Neural cell (in vitro differentiated cells): ENCODE results near the gene PALD1. TPM values are rescaled to one million over a fixed set of nuclear protein-coding genes. Genes with fewer than 3 reads are reported as not detected.

Experiments used
- H2AFZ ChIP-seq: fragments of 200-600, 300-800 bp; sonication (generic), shearing (Covaris generic); 2 replicates; pipeline ENCODE4 v1.6.0; 2014; ENCODE audit warnings: low read depth, mild to moderate bottlenecking, antibody characterized with exemption, low read length, moderate library complexity
- H3F3A ChIP-seq: fragments of 200-600 bp; shearing (Covaris generic); 2 replicates; pipeline ENCODE4 v1.6.1; 2016; ENCODE audit warnings: mild to moderate bottlenecking, moderate library complexity, mixed read lengths, antibody characterized with exemption, low read length; ENCODE audit not compliant: insufficient read depth, poor library complexity, severe bottlenecking
- H3K27ac ChIP-seq: fragments of 200-600, 300-800 bp; sonication (generic), shearing (Covaris generic); 2 replicates; pipeline ENCODE4 v1.5.1; 2014; ENCODE audit warnings: mild to moderate bottlenecking, low read length, moderate library complexity
- H3K27me3 ChIP-seq: fragments of 300-800, 200-600 bp; sonication (generic), shearing (Covaris generic); 2 replicates; pipeline ENCODE4 v1.6.0; 2014; ENCODE audit warnings: mild to moderate bottlenecking, low read depth, low read length, moderate library complexity; ENCODE audit not compliant: insufficient read depth
- H3K36me3 ChIP-seq: fragments of 300-800, 200-600 bp; sonication (generic), shearing (Covaris generic); 2 replicates; pipeline ENCODE4 v1.5.1; 2014; ENCODE audit warnings: mild to moderate bottlenecking, antibody characterized with exemption, low read length, moderate library complexity; ENCODE audit not compliant: insufficient read depth
- H3K4me2 ChIP-seq: fragments of 300-800, 200-600 bp; sonication (generic), shearing (Covaris generic); 2 replicates; pipeline ENCODE4 v1.6.0; 2014; ENCODE audit warnings: mild to moderate bottlenecking, low read length
- H3K4me3 ChIP-seq: fragments of 300-800, 200-600 bp; sonication (generic), shearing (Covaris generic); 2 replicates; pipeline ENCODE4 v1.5.1; 2014; ENCODE audit warnings: mild to moderate bottlenecking, low read length, moderate library complexity
- H3K79me2 ChIP-seq: fragments of 200-600 bp; shearing (Covaris generic); replicated peaks from 2 replicates; pipeline ENCODE4 v1.6.0; 2014; ENCODE audit warnings: mild to moderate bottlenecking, low read length, moderate library complexity; ENCODE audit not compliant: insufficient read depth
- H3K9ac ChIP-seq: fragments of 300-800, 200-600 bp; sonication (generic), shearing (Covaris generic); 2 replicates; pipeline ENCODE4 v1.6.1; 2016; ENCODE audit warnings: mild to moderate bottlenecking, low read length, mixed read lengths
- H3K9me2 ChIP-seq: fragments of 200-600 bp; shearing (Covaris generic); 2 replicates; pipeline ENCODE4 v1.6.1; 2016; ENCODE audit warnings: mild to moderate bottlenecking, low read length, mixed read lengths; ENCODE audit not compliant: insufficient read depth
- H3K9me3 ChIP-seq: fragments of 200-600, 300-800 bp; sonication (generic), shearing (Covaris generic); 2 replicates; pipeline ENCODE4 v1.6.1; 2016; ENCODE audit warnings: mild to moderate bottlenecking, mixed run types, low read length, moderate library complexity, mixed read lengths
- H4K20me1 ChIP-seq: fragments of 200-600 bp; shearing (Covaris generic); 2 replicates; pipeline ENCODE4 v1.6.1; 2016; ENCODE audit warnings: mild to moderate bottlenecking, mixed run types; ENCODE audit not compliant: insufficient read depth
- EP300 ChIP-seq: fragments of 450-650 bp; conservative IDR thresholded peaks from 2 replicates; pipeline ENCODE4 v1.6.1; 2014; ENCODE audit warnings: antibody characterized with exemption, mild to moderate bottlenecking, moderate library complexity; ENCODE audit not compliant: poor library complexity, severe bottlenecking
- EZH2 ChIP-seq: fragments of 200-600, 300-800 bp; shearing (Covaris generic), sonication (generic); IDR thresholded peaks from 2 replicates; pipeline ENCODE4 v1.6.1; 2014; ENCODE audit warnings: antibody characterized with exemption, low read length, borderline replicate concordance, mild to moderate bottlenecking; ENCODE audit not compliant: insufficient read depth, poor library complexity, severe bottlenecking
- MXI1 ChIP-seq: fragments of 450-650 bp; conservative IDR thresholded peaks from 2 replicates; pipeline ENCODE4 v1.6.1; 2014; ENCODE audit warnings: antibody characterized with exemption, mild to moderate bottlenecking; ENCODE audit not compliant: poor library complexity, severe bottlenecking
- POLR2AphosphoS5 ChIP-seq: IDR thresholded peaks from 2 replicates; pipeline ENCODE4 v1.6.1; 2012
- RAD21 ChIP-seq: fragments of 450-650 bp; conservative IDR thresholded peaks from 2 replicates; pipeline ENCODE4 v1.6.1; 2014; ENCODE audit warnings: antibody characterized with exemption, mild to moderate bottlenecking, moderate library complexity
- REST ChIP-seq: IDR thresholded peaks from 2 replicates; pipeline ENCODE4 v1.6.1; 2012; ENCODE audit warnings: borderline replicate concordance
- SMC3 ChIP-seq: fragments of 450-650 bp; conservative IDR thresholded peaks from 2 replicates; pipeline ENCODE4 v1.6.1; 2014; ENCODE audit warnings: antibody characterized with exemption, mild to moderate bottlenecking, moderate library complexity; ENCODE audit not compliant: poor library complexity
- TAF1 ChIP-seq: IDR thresholded peaks from 2 replicates; pipeline ENCODE4 v1.6.1; 2012; ENCODE audit warnings: low read depth
- polyA plus RNA-seq: library from polyadenylated mRNA; depleted of rRNA; stranded (reverse); fragments of >200 nt; gene quantifications from 2 replicates; pipeline ENCODE4 v1.2.3, GENCODE V29; 2014

PALD1 gene
- polyA plus RNA-seq, 1 donor from 2014 or later, result 1.1 TPM

- Histone ChIP-seq H3K79me2 (no peaks in the 10 kb centered on the region), H3K4me2 (no peak overlapping the region), H3K27me3 (no peaks in the 10 kb centered on the region), H2AFZ (no peak overlapping the region), H3K4me3 (no peak overlapping the region), H3K9me2 (no peaks in the 10 kb centered on the region), H3K9me3 (no peaks in the 10 kb centered on the region), H3K36me3 (no peaks in the 10 kb centered on the region), H3K27ac (no peak overlapping the region), H3K9ac (no peak overlapping the region), H4K20me1 (no peaks in the 10 kb centered on the region), H3F3A (no peaks in the 10 kb centered on the region)
- TF ChIP-seq EZH2, result no peak
These were observed 84.7 kb downstream of the PALD1 start for GRCh38 chr10:70563230-70563629.

- H3F3A ChIP-seq, result no peaks in the 10 kb centered on the region
- no peak overlapping the region for H3K4me3 ChIP-seq
- no peak overlapping the region for H2AFZ ChIP-seq
- H3K4me2 ChIP-seq, result no peak overlapping the region
- H4K20me1 ChIP-seq, result no peaks in the 10 kb centered on the region
- H3K27ac ChIP-seq, result no peak overlapping the region
- H3K9me2 ChIP-seq, result no peaks in the 10 kb centered on the region
- H3K79me2 ChIP-seq, result no peaks in the 10 kb centered on the region
- no peaks in the 10 kb centered on the region for H3K9me3 ChIP-seq
- H3K36me3 ChIP-seq, result no peaks in the 10 kb centered on the region
- no peaks in the 10 kb centered on the region for H3K27me3 ChIP-seq
- no peak overlapping the region for H3K9ac ChIP-seq
- no peak for TF ChIP-seq REST
- TF ChIP-seq EZH2, result no peak
- TF ChIP-seq SMC3, result no peak
- TF ChIP-seq RAD21, result no peak
- no peak for TF ChIP-seq EP300
- no peak for TF ChIP-seq TAF1
- TF ChIP-seq MXI1, result no peak
These were observed 85.7 kb downstream of the PALD1 start for GRCh38 chr10:70564113-70564725.

- Histone ChIP-seq H3K4me2 (no peak overlapping the region), H3K27me3 (no peaks in the 10 kb centered on the region), H3K9ac (no peak overlapping the region), H4K20me1 (no peaks in the 10 kb centered on the region), H3K36me3 (no peaks in the 10 kb centered on the region), H3K27ac (no peak overlapping the region), H3K79me2 (no peaks in the 10 kb centered on the region), H3K9me2 (no peaks in the 10 kb centered on the region), H2AFZ (no peak overlapping the region), H3K4me3 (no peak overlapping the region), H3F3A (no peaks in the 10 kb centered on the region), H3K9me3 (no peaks in the 10 kb centered on the region)
- no peak for TF ChIP-seq EZH2
- TF ChIP-seq SMC3, result no peak
- TF ChIP-seq TAF1, result no peak
- no peak for TF ChIP-seq MXI1
- no peak for TF ChIP-seq POLR2AphosphoS5
- TF ChIP-seq REST, result no peak
- TF ChIP-seq RAD21, result no peak
These were observed 86.4 kb downstream of the PALD1 start for GRCh38 chr10:70564901-70565351.
